GM23248 (cell line): ENCODE results near the gene TRIB2.

Experiments used
- EZH2 ChIP-seq: fragments of 200-600 bp; sonication (generic); IDR thresholded peaks from 2 replicates; pipeline ENCODE4 v1.6.1; 2018; ENCODE audit warnings: antibody characterized with exemption, mild to moderate bottlenecking; ENCODE audit not compliant: insufficient read depth, poor library complexity, severe bottlenecking
- EZH2phosphoT487 ChIP-seq: fragments of 200-600 bp; sonication (generic); IDR thresholded peaks from 2 replicates; pipeline ENCODE4 v1.6.1; 2018; ENCODE audit warnings: antibody characterized with exemption, moderate library complexity, mild to moderate bottlenecking, low read depth; ENCODE audit not compliant: insufficient read depth

DNA sequence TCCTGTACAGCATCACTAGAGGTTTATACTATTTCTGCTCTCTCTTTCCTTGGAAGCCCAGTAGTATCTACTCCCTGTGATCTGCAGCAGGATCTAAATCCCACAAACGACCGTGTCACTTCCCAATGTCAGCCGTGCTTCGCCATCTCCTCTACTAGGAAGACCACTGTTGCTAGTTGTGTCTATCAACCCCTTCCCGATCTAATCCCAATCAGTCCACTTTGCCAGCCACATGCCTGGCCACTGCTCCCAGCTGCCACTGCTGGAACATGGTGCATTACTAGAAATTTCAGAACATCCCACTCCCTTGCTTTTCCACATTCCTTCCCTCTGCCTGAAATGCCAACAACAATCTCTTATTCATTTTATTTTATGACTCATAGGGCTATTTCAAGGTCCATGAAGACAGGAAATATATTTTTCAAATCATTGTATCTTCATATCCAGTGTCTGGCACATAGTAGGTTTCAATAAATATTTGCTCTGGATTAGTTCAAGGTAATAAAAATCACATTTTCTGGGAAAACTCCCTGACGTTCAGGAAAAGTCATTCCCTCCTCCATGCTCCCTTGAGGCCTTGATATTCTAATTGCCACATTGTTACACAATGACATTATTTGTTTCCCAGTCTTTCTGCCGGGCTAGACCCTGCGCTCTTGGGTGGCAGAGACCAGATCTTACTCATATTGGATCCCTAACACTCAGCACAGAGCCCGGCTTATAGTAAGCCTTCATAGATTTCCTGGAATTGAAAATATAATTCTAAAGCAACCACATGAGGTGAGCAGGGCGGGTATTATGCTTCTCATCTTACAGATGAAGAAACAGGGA lies 2.1 kb upstream of the TRIB2 start:
- no peak for TF ChIP-seq EZH2
- TF ChIP-seq EZH2phosphoT487, result no peak
